ENCODE results near the gene CNNM4. TPM values are rescaled to one million over a fixed set of nuclear protein-coding genes. Genes with fewer than 3 reads are reported as not detected.
A peak's percentile ranks its signal among the peaks of the same experiment; 100 is the strongest.

CNNM4 gene
- polyA plus RNA-seq, 2 of the 4 experiments (the other 2 are of a cell fraction): 8.8 to 11.2 TPM

GRCh38 chr2:96760986-96761832 is 507 bp downstream of the CNNM4 start:
- ChIA-PET POLR2A (interaction anchor here (0.8 to 2.3 kb wide), 7 partner anchors 37 to 211 kb away, joined by 3 to 18 read pairs (median 4); partner anchors contain the start of genes CNNM3 and KANSL3), CTCF (interaction anchor here (0.5 to 13.2 kb wide), 49 partner anchors 9 to 354 kb away, joined by 3 to 186 read pairs (median 4); partner anchors contain the start of genes ARID5A, CNNM3 and KANSL3)
- peak overlapping the region; percentile 80 to 93 for H3K27ac ChIP-seq
- DNase-seq (ENCODE audit: low read depth in 1 of 2, low spot score in 1 of 2) (peak in 1 of 2 experiments; percentile 42), ATAC-seq (peak; percentile 5 to 26; a peak in 4 of 6 replicates), FAIRE-seq (no peak)
- WGBS (ENCODE audit: missing lambda C conversion rate): 59% methylated on average over 30 of the region's 59 CpGs
- H3K9me3 ChIP-seq: no peaks in the 10 kb centered on the region
- H3K4me2 ChIP-seq: peak overlapping the region; percentile 75
- peaks cover 38% of the 10 kb centered on the region for H3K4me1 ChIP-seq
- peak overlapping the region; percentile 55 for H3K4me3 ChIP-seq
- TF ChIP-seq JUN (IDR thresholded peaks at IDR 0.05) (peak in 1 of 2 experiments; percentile 5; a peak in 2 of 5 replicates), BHLHE40 (IDR thresholded peaks at IDR 0.05; ENCODE audit: low read depth, low read length) (no peak), NPAS2 (CRISPR knock-in tag; IDR thresholded peaks at IDR 0.05; ENCODE audit: borderline replicate concordance) (0 out of 2 replicates have a peak, but pooled peaks have one; percentile 12), MAZ (IDR thresholded peaks at IDR 0.05; ENCODE audit: borderline replicate concordance, low read depth, low read length) (no peak), HOXB5 (CRISPR knock-in tag; IDR thresholded peaks at IDR 0.05) (no peak), MAFK (IDR thresholded peaks at IDR 0.05; ENCODE audit: partially characterized antibody) (no peak), REST (IDR thresholded peaks at IDR 0.05) (no peak), SREBF2 (IDR thresholded peaks at IDR 0.05) (no peak), CEBPB (IDR thresholded peaks at IDR 0.05) (no peak), EP300 (IDR thresholded peaks at IDR 0.05) (no peak), ATOH8 (CRISPR knock-in tag; IDR thresholded peaks at IDR 0.05; ENCODE audit: low read depth) (no peak), ESRRA (IDR thresholded peaks at IDR 0.05; ENCODE audit: borderline replicate concordance, low read length) (no peak), RNF2 (IDR thresholded peaks at IDR 0.05; ENCODE audit: borderline replicate concordance, low read depth) (no peak), TFCP2L1 (CRISPR knock-in tag; IDR thresholded peaks at IDR 0.05) (no peak), HOXB13 (CRISPR knock-in tag; IDR thresholded peaks at IDR 0.05; ENCODE audit: low read depth) (no peak), NFE2L2 (conservative IDR thresholded peaks at IDR 0.05; ENCODE audit: low read length) (no peak), SMC3 (IDR thresholded peaks at IDR 0.05) (peak; percentile 77; the same call in 2 of the 3 replicates), RCOR1 (IDR thresholded peaks at IDR 0.05; ENCODE audit: low read depth, low read length) (no peak), FOSB (CRISPR knock-in tag; IDR thresholded peaks at IDR 0.05) (no peak), ELK1 (IDR thresholded peaks at IDR 0.05; ENCODE audit: low read depth, low read length) (no peak), MYC (IDR thresholded peaks at IDR 0.05; ENCODE audit: borderline replicate concordance, low read length) (no peak; the same call in 1 of the 2 replicates), PHF8 (IDR thresholded peaks at IDR 0.05; ENCODE audit: borderline replicate concordance, low read depth) (no peak), EHF (CRISPR knock-in tag; IDR thresholded peaks at IDR 0.05) (no peak), RAD21 (conservative IDR thresholded peaks at IDR 0.05 in 1 of 2, IDR thresholded peaks at IDR 0.05 in 1 of 2) (peak in 1 of 2 experiments; percentile 68; a peak in 3 of 5 replicates), CHD2 (IDR thresholded peaks at IDR 0.05; ENCODE audit: low read length, partially characterized antibody) (no peak), HOXA7 (CRISPR knock-in tag; IDR thresholded peaks at IDR 0.05) (no peak), TP53 (CRISPR knock-in tag; IDR thresholded peaks at IDR 0.05) (no peak), FOXS1 (CRISPR knock-in tag; IDR thresholded peaks at IDR 0.05) (no peak)
- TF ChIP-seq, protein P1, sequence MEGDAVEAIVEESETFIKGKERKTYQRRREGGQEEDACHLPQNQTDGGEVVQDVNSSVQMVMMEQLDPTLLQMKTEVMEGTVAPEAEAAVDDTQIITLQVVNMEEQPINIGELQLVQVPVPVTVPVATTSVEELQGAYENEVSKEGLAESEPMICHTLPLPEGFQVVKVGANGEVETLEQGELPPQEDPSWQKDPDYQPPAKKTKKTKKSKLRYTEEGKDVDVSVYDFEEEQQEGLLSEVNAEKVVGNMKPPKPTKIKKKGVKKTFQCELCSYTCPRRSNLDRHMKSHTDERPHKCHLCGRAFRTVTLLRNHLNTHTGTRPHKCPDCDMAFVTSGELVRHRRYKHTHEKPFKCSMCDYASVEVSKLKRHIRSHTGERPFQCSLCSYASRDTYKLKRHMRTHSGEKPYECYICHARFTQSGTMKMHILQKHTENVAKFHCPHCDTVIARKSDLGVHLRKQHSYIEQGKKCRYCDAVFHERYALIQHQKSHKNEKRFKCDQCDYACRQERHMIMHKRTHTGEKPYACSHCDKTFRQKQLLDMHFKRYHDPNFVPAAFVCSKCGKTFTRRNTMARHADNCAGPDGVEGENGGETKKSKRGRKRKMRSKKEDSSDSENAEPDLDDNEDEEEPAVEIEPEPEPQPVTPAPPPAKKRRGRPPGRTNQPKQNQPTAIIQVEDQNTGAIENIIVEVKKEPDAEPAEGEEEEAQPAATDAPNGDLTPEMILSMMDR (IDR thresholded peaks at IDR 0.05): peak; percentile 83
- TF ChIP-seq, protein P2, sequence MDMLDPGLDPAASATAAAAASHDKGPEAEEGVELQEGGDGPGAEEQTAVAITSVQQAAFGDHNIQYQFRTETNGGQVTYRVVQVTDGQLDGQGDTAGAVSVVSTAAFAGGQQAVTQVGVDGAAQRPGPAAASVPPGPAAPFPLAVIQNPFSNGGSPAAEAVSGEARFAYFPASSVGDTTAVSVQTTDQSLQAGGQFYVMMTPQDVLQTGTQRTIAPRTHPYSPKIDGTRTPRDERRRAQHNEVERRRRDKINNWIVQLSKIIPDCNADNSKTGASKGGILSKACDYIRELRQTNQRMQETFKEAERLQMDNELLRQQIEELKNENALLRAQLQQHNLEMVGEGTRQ (IDR thresholded peaks at IDR 0.05): no peak
- TF ChIP-seq, protein P3, sequence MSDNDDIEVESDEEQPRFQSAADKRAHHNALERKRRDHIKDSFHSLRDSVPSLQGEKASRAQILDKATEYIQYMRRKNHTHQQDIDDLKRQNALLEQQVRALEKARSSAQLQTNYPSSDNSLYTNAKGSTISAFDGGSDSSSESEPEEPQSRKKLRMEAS (IDR thresholded peaks at IDR 0.05): peak; percentile 44; the same call in 1 of the 2 replicates

Measured in A549 (cell line).